HG03460 (cell line): ENCODE results near the gene ZFYVE19.

Experiments used
- ATAC-seq: cut with Tn5 transposase; IDR thresholded peaks from one replicate; pipeline ENCODE4 v1.9.1; 2021; ENCODE audit not compliant: unreplicated experiment

Gene ZFYVE19

GRCh38 chr15:40812721-40813425 lies 6.0 kb downstream of the ZFYVE19 start:
- no peak for ATAC-seq

GRCh38 chr15:40815042-40815698 lies 8.3 kb downstream of the ZFYVE19 start:
- no peak for ATAC-seq

GRCh38 chr15:40819048-40819447 lies 12.2 kb downstream of the ZFYVE19 start:
- no peak for ATAC-seq

GRCh38 chr15:40821195-40821594 lies 14.3 kb downstream of the ZFYVE19 start:
- no peak for ATAC-seq

GRCh38 chr15:40823572-40824343 lies 16.9 kb downstream of the ZFYVE19 start:
- ATAC-seq, result no peak

GRCh38 chr15:40825661-40826422 lies 19.0 kb downstream of the ZFYVE19 start:
- no peak for ATAC-seq

GRCh38 chr15:40826423-40827075 lies 19.7 kb downstream of the ZFYVE19 start:
- ATAC-seq, result no peak

- no peak for ATAC-seq
These were observed 21.7 kb downstream of the ZFYVE19 start, which contains the start of gene PPP1R14D for GRCh38 chr15:40828447-40829036. PPP1R14D (minus strand) TSS chr15:40828708; CDS start chr15:40828641, 67 bp downstream.

- no peak for ATAC-seq
These were observed 22.2 kb downstream of the ZFYVE19 start for GRCh38 chr15:40829115-40829514.

- no peak for ATAC-seq
These were observed 24.0 kb downstream of the ZFYVE19 start for GRCh38 chr15:40830884-40831283.

GRCh38 chr15:40831861-40832260 lies 25.0 kb downstream of the ZFYVE19 start:
- ATAC-seq, result no peak

GRCh38 chr15:40832903-40833302 lies 26.0 kb downstream of the ZFYVE19 start:
- no peak for ATAC-seq

GRCh38 chr15:40836020-40836419 lies 29.1 kb downstream of the ZFYVE19 start:
- no peak for ATAC-seq

GRCh38 chr15:40838756-40839155 lies 31.9 kb downstream of the ZFYVE19 start:
- no peak for ATAC-seq

- ATAC-seq, result no peak
These were observed 34.9 kb downstream of the ZFYVE19 start for GRCh38 chr15:40841741-40842140.

- no peak for ATAC-seq
These were observed 36.5 kb downstream of the ZFYVE19 start for GRCh38 chr15:40843261-40843884.

- no peak for ATAC-seq
These were observed 37.2 kb downstream of the ZFYVE19 start, which contains the start of gene SPINT1 for GRCh38 chr15:40843885-40844695. SPINT1 (plus strand) TSS chr15:40844048; CDS start chr15:40844555, 507 bp downstream.

GRCh38 chr15:40844696-40845030 lies 37.8 kb downstream of the ZFYVE19 start:
- no peak for ATAC-seq

GRCh38 chr15:40845036-40845435 lies 38.1 kb downstream of the ZFYVE19 start:
- ATAC-seq, result no peak
